Thyroid gland (tissue), 4 donors: ENCODE data around the gene CARS1.

Source experiments
- POLR2A ChIP-seq, 2 donors: fragments of 450-650 bp; IDR thresholded peaks; one replicate each; pipeline ENCODE4 v1.6.1; 2017; ENCODE audit warnings: antibody characterized with exemption in 2 of 2, mild to moderate bottlenecking in 2 of 2, moderate library complexity in 1 of 2
- TF ChIP-seq, protein P1 (sequence below), 6 experiments: fragments of 200-600 bp in 3 of 6; fragments of 450-650 bp in 3 of 6; sonication (generic) in 3 of 6; IDR thresholded peaks; one replicate each; pipeline ENCODE4 v1.5.1; 2016 to 2019; ENCODE audit warnings: antibody characterized with exemption in 6 of 6, mild to moderate bottlenecking in 2 of 6, inconsistent platforms in 1 of 6, moderate library complexity in 1 of 6

- TF ChIP-seq, protein P1, sequence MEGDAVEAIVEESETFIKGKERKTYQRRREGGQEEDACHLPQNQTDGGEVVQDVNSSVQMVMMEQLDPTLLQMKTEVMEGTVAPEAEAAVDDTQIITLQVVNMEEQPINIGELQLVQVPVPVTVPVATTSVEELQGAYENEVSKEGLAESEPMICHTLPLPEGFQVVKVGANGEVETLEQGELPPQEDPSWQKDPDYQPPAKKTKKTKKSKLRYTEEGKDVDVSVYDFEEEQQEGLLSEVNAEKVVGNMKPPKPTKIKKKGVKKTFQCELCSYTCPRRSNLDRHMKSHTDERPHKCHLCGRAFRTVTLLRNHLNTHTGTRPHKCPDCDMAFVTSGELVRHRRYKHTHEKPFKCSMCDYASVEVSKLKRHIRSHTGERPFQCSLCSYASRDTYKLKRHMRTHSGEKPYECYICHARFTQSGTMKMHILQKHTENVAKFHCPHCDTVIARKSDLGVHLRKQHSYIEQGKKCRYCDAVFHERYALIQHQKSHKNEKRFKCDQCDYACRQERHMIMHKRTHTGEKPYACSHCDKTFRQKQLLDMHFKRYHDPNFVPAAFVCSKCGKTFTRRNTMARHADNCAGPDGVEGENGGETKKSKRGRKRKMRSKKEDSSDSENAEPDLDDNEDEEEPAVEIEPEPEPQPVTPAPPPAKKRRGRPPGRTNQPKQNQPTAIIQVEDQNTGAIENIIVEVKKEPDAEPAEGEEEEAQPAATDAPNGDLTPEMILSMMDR (IDR thresholded peaks at IDR 0.05): no peak
- TF ChIP-seq POLR2A (IDR thresholded peaks at IDR 0.05): no peak
Observed at GRCh38 chr11:2987881-2988861, 69.1 kb downstream of the CARS1 start.
